ENCODE measurements around the gene ROR1.

The ROR1 gene

DNA sequence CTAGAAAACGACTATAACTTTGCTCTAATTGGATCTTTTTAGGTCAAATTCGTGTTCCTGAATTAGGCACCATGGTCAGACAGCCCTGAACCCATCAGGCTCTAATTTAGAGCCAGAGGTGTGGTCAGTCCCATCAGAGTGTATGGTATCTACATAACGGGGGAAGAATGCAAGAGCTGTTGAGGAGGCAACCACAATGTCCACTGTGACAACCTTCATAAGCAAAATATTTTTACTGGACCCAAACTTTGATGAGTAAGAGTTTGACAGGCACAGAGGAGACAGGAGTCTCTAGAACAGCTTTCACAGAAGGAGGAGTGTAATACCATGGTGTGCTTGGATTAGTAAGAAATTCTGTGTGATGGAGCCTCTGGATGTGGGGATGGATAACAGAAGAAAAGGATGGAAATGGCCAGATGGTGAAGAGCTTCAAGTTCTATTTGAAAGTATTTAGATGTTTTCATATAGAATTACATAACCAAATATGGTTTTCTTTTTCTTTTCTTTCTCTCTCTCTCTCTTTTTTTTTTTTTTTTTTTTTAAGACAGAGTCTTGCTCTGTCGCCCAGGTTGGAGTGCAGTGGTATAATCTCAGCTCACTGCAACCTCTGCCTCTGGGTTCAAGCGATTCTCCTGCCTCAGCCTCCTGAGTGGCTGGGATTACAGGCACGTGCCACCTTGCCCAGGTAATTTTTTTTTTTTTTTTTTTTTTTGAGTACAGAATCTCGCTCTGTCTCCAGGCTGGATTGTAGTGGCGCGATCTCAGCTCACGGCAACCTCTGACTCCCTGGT, 454.5 kb downstream of the ROR1 start:
- no peak overlapping the region for H3K27ac Mint-ChIP-seq
- H3K36me3 Mint-ChIP-seq (ENCODE audit: low read depth), result no peaks in the 10 kb centered on the region
- no peak overlapping the region for H3K4me3 Mint-ChIP-seq
- H3K4me1 Mint-ChIP-seq (ENCODE audit: low read depth), result peaks cover 7% of the 10 kb centered on the region
- H3K9me3 Mint-ChIP-seq, result no peaks in the 10 kb centered on the region
- peaks cover 20% of the 10 kb centered on the region for H3K27me3 Mint-ChIP-seq

DNA sequence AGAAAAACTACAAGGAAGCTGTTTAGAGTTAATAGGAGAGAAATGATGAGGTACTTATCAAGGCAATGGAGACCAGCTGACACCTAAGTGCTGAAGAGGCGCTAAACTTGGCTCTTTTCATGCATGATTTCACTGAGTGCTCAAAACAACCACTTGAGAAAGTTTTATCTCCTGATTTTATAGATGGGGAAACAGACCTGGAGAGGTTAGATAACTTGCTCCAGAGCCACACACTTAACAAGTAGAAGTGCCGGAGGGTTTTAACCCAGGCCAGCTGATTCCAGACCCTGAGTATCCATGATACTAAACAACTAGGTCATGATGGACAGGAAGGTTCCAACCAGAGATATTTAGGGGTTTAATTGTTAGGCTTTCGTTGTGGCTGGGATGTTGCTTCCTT, 455.5 kb downstream of the ROR1 start:
- H3K4me3 Mint-ChIP-seq, result no peak overlapping the region
- H3K27me3 Mint-ChIP-seq, result peaks cover 29% of the 10 kb centered on the region
- no peaks in the 10 kb centered on the region for H3K9me3 Mint-ChIP-seq
- no peaks in the 10 kb centered on the region for H3K4me1 Mint-ChIP-seq (ENCODE audit: low read depth)
- no peak overlapping the region for H3K27ac Mint-ChIP-seq
- no peaks in the 10 kb centered on the region for H3K36me3 Mint-ChIP-seq (ENCODE audit: low read depth)
